K562 (cell line): ENCODE data around the gene DMRTA1.

Experiments used
- ATF1 ChIP-seq, 2 experiments: fragments of 450-650 bp in 1 of 2; IDR thresholded peaks; 2 replicates each; pipeline ENCODE4 v1.6.1; 2016; ENCODE audit warnings: missing compliant biosample characterization in 1 of 2, missing genetic modification characterization in 1 of 2
- BHLHE40 ChIP-seq: IDR thresholded peaks from 2 replicates; pipeline ENCODE4 v1.6.1; 2011; ENCODE audit warnings: low read length, improper control_type of control experiment
- NFRKB ChIP-seq: fragments of 450-650 bp; IDR thresholded peaks from 2 replicates; pipeline ENCODE4 v1.6.1; 2016; ENCODE audit warnings: low read depth
- POLR2B ChIP-seq: fragments of 450-650 bp; IDR thresholded peaks from 2 replicates; pipeline ENCODE4 v1.6.1; 2018; ENCODE audit warnings: low read depth; ENCODE audit not compliant: partially characterized antibody
- RCOR1 ChIP-seq, 2 experiments: IDR thresholded peaks; 2 replicates each; pipeline ENCODE4 v1.6.1; 2012; ENCODE audit warnings: low read depth in 2 of 2, low read length in 2 of 2, borderline replicate concordance in 1 of 2, improper control_type of control experiment in 1 of 2
- SP1 ChIP-seq: sonication (generic); formaldehyde crosslinking; IDR thresholded peaks from 2 replicates; pipeline ENCODE4 v1.8.1; 2022; ENCODE audit warnings: mild to moderate bottlenecking, missing genetic modification reagents
- ZNF274 ChIP-seq: IDR thresholded peaks from 2 replicates; pipeline ENCODE4 v1.6.1; 2011; ENCODE audit warnings: low read depth, mild to moderate bottlenecking, low read length, moderate library complexity, borderline replicate concordance
- ZNF398 ChIP-seq: fragments of 250-450 bp; sonication (Bioruptor Pico); IDR thresholded peaks from 2 replicates; pipeline ENCODE4 v1.8.0; 2021; ENCODE audit warnings: moderate library complexity, mild to moderate bottlenecking, inconsistent platforms
- TF ChIP-seq, protein P1 (sequence below): sonication (generic); formaldehyde crosslinking; IDR thresholded peaks from 2 replicates; pipeline ENCODE4 v1.9.0; 2022; ENCODE audit warnings: mild to moderate bottlenecking, missing genetic modification reagents

GRCh38 chr9:22454016-22454415 is 7.4 kb downstream of the DMRTA1 start:
- TF ChIP-seq RCOR1 (IDR thresholded peaks at IDR 0.05; ENCODE audit: borderline replicate concordance in 1 of 2, low read depth in 2 of 2, low read length in 2 of 2) (no peak), BHLHE40 (no peak), SP1 (no peak), ATF1 (CRISPR knock-in tag; IDR thresholded peaks at IDR 0.05) (no peak), ATF1 (tag; IDR thresholded peaks at IDR 0.05) (no peak), ZNF398 (CRISPR knock-in tag) (no peak), ZNF274 (no peak), NFRKB (no peak), POLR2B (no peak)
- TF ChIP-seq, protein P1, sequence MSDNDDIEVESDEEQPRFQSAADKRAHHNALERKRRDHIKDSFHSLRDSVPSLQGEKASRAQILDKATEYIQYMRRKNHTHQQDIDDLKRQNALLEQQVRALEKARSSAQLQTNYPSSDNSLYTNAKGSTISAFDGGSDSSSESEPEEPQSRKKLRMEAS (CRISPR knock-in tag) = no peak
